Measurements from ENCODE around the gene TNFRSF4. TPM values are rescaled to one million over a fixed set of nuclear protein-coding genes. Genes with fewer than 3 reads are reported as not detected.
"Not testable (repeated sequence)": the region's sequence is repeated elsewhere in the genome, so short reads cannot be mapped to it uniquely, and the experiment has no call there.

TNFRSF4 gene
- not detected in 2 replicates for total RNA-seq (2014; rRNA removed; shearing (Covaris generic))

GRCh38 chr1:1213345-1214265, at the start of gene TNFRSF4:
Gene TNFRSF4, minus strand, starts transcription at chr1:1214153. Its CDS starts 26 bp downstream, at chr1:1214127.
- DNase-seq (ENCODE audit: low read depth) = no peak

GRCh38 chr1:1262758-1263157, 48.8 kb upstream of the TNFRSF4 start:
- no peak for DNase-seq (ENCODE audit: low read depth)

GRCh38 chr1:1262071-1262470, 48.1 kb upstream of the TNFRSF4 start:
- no peak for DNase-seq (ENCODE audit: low read depth)

GRCh38 chr1:1260843-1261560, 47.0 kb upstream of the TNFRSF4 start:
- DNase-seq (ENCODE audit: low read depth) = no peak

GRCh38 chr1:1259951-1260600, 46.1 kb upstream of the TNFRSF4 start:
- no peak for DNase-seq (ENCODE audit: low read depth)

- no peak for DNase-seq (ENCODE audit: low read depth)
Observed at GRCh38 chr1:1259540-1259939, 45.6 kb upstream of the TNFRSF4 start.

GRCh38 chr1:1259119-1259488, 45.2 kb upstream of the TNFRSF4 start:
- no peak for DNase-seq (ENCODE audit: low read depth)

- DNase-seq (ENCODE audit: low read depth) = no peak
Observed at GRCh38 chr1:1256956-1257871, 43.3 kb upstream of the TNFRSF4 start.

GRCh38 chr1:1255611-1256010, 41.7 kb upstream of the TNFRSF4 start:
- DNase-seq (ENCODE audit: low read depth) = no peak

GRCh38 chr1:1255078-1255477, 41.1 kb upstream of the TNFRSF4 start:
- no peak for DNase-seq (ENCODE audit: low read depth)

GRCh38 chr1:1254667-1254998, 40.7 kb upstream of the TNFRSF4 start:
- DNase-seq (ENCODE audit: low read depth) = no peak

GRCh38 chr1:1253972-1254666, 40.2 kb upstream of the TNFRSF4 start:
- DNase-seq (ENCODE audit: low read depth) = no peak

- DNase-seq (ENCODE audit: low read depth) = no peak
Observed at GRCh38 chr1:1253314-1253713, 39.4 kb upstream of the TNFRSF4 start.

GRCh38 chr1:1250786-1251284, 36.9 kb upstream of the TNFRSF4 start:
- DNase-seq (ENCODE audit: low read depth) = no peak

- not testable (repeated sequence) for DNase-seq (ENCODE audit: low read depth)
Observed at GRCh38 chr1:1248009-1248913, 34.3 kb upstream of the TNFRSF4 start.

- no peak for DNase-seq (ENCODE audit: low read depth)
Observed at GRCh38 chr1:1247341-1247913, 33.5 kb upstream of the TNFRSF4 start.

GRCh38 chr1:1246577-1247340, 32.8 kb upstream of the TNFRSF4 start, which contains the start of gene C1QTNF12:
Gene C1QTNF12, minus strand, starts transcription at chr1:1246722. Its CDS starts 32 bp downstream, at chr1:1246690.
- DNase-seq (ENCODE audit: low read depth) = peak; percentile 25

All from Daoy (cell line).